HepG2 (cell line): Measurements from ENCODE around the gene CPZ.

Experiments
- FOXK1 ChIP-seq: sonication (generic); formaldehyde crosslinking; IDR thresholded peaks from 2 replicates; pipeline ENCODE4 v1.4.0; 2020; ENCODE audit warnings: low read depth, missing genetic modification reagents, borderline replicate concordance
- KLF9 ChIP-seq: IDR thresholded peaks from 2 replicates; pipeline ENCODE4 v1.6.1; 2016; ENCODE audit warnings: low read depth
- SMAD1 ChIP-seq: sonication (generic); formaldehyde crosslinking; IDR thresholded peaks from 2 replicates; pipeline ENCODE4 v1.4.0; 2020; ENCODE audit warnings: missing genetic modification reagents, low read depth, mild to moderate bottlenecking, borderline replicate concordance
- TARDBP ChIP-seq: sonication (generic); formaldehyde crosslinking; IDR thresholded peaks from 2 replicates; pipeline ENCODE4 v1.8.0; 2022; ENCODE audit warnings: mild to moderate bottlenecking, missing genetic modification reagents
- ZNF354B ChIP-seq: sonication (generic); formaldehyde crosslinking; IDR thresholded peaks from 2 replicates; pipeline ENCODE4 v1.8.0; 2022; ENCODE audit warnings: mild to moderate bottlenecking, missing genetic modification reagents
- TF ChIP-seq, protein P1 (sequence below): sonication (generic); formaldehyde crosslinking; IDR thresholded peaks from 2 replicates; pipeline ENCODE4 v1.5.0; 2020; ENCODE audit warnings: mild to moderate bottlenecking, missing genetic modification reagents, moderate library complexity
- TF ChIP-seq, protein P2 (sequence below): sonication (generic); formaldehyde crosslinking; IDR thresholded peaks from 2 replicates; pipeline ENCODE4 v1.4.0; 2020; ENCODE audit warnings: missing genetic modification reagents; ENCODE audit errors: not compliant biosample characterization
- TF ChIP-seq, protein P3 (sequence below): sonication (generic); formaldehyde crosslinking; IDR thresholded peaks from 2 replicates; pipeline ENCODE4 v1.5.1; 2020; ENCODE audit warnings: mild to moderate bottlenecking, missing genetic modification reagents, moderate library complexity

DNA sequence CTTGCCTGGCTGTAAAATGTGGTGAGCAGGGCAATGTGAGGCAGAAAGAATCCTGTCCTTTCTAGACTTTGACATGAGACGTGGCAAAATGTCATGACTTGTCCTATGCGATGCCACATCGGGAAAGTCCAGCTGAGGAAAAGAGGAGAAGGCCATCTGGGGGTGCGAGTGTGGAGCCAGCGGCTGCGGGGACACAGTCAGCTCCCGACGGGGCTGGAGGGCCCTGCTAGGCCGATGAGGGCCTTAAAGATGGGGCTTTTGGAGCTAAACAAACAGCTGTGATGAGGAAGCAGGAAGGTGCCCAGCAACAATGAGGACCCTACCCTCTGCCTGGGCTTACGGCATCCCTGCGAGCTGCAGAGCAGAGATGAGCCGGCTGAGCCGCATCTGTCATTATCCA is 7.7 kb downstream of the CPZ start:
- TF ChIP-seq, protein P1, sequence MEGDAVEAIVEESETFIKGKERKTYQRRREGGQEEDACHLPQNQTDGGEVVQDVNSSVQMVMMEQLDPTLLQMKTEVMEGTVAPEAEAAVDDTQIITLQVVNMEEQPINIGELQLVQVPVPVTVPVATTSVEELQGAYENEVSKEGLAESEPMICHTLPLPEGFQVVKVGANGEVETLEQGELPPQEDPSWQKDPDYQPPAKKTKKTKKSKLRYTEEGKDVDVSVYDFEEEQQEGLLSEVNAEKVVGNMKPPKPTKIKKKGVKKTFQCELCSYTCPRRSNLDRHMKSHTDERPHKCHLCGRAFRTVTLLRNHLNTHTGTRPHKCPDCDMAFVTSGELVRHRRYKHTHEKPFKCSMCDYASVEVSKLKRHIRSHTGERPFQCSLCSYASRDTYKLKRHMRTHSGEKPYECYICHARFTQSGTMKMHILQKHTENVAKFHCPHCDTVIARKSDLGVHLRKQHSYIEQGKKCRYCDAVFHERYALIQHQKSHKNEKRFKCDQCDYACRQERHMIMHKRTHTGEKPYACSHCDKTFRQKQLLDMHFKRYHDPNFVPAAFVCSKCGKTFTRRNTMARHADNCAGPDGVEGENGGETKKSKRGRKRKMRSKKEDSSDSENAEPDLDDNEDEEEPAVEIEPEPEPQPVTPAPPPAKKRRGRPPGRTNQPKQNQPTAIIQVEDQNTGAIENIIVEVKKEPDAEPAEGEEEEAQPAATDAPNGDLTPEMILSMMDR (CRISPR knock-in tag), result no peak
- TF ChIP-seq ZNF354B (CRISPR knock-in tag) (no peak), KLF9 (CRISPR knock-in tag) (no peak), SMAD1 (CRISPR knock-in tag) (no peak), FOXK1 (CRISPR knock-in tag) (no peak), TARDBP (CRISPR knock-in tag) (no peak)
- TF ChIP-seq, protein P2, sequence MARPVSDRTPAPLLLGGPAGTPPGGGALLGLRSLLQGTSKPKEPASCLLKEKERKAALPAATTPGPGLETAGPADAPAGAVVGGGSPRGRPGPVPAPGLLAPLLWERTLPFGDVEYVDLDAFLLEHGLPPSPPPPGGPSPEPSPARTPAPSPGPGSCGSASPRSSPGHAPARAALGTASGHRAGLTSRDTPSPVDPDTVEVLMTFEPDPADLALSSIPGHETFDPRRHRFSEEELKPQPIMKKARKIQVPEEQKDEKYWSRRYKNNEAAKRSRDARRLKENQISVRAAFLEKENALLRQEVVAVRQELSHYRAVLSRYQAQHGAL (CRISPR knock-in tag), result no peak
- TF ChIP-seq, protein P3, sequence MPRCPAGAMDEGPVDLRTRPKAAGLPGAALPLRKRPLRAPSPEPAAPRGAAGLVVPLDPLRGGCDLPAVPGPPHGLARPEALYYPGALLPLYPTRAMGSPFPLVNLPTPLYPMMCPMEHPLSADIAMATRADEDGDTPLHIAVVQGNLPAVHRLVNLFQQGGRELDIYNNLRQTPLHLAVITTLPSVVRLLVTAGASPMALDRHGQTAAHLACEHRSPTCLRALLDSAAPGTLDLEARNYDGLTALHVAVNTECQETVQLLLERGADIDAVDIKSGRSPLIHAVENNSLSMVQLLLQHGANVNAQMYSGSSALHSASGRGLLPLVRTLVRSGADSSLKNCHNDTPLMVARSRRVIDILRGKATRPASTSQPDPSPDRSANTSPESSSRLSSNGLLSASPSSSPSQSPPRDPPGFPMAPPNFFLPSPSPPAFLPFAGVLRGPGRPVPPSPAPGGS (CRISPR knock-in tag), result no peak
